ENCODE results near the gene RFX7. TPM values are rescaled to one million over a fixed set of nuclear protein-coding genes. Genes with fewer than 3 reads are reported as not detected.

Gene RFX7
- total RNA-seq, 1 donor from 2014 or later = 17.2 TPM

DNA sequence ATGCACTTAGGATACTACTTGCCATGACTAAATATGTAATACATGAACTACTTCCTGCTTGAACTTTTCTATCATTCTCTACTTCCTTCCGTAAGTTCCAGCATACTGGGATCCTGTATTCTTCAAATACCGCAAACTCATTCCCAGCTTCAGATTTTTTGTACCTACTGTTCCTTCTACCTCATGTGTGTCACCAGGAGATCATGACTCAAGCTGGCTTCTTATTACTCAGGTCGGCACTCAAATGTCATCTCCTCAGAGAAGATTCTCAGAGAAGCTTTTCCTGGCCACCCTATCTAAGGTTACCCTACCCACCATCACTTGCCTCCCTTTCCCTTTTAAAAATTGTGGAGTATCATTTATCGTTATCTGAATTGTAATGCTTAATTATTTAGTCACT, 66.7 kb downstream of the RFX7 start:
- Histone ChIP-seq H3K4me3 (no peak overlapping the region), H3K36me3 (peaks cover 15% of the 10 kb centered on the region), H3K27ac (no peak overlapping the region), H3K4me1 (no peaks in the 10 kb centered on the region), H3K27me3 (ENCODE audit: low read depth) (no peaks in the 10 kb centered on the region), H3K9me3 (no peaks in the 10 kb centered on the region)
- ATAC-seq (no peak), DNase-seq (no peak)
- intact Hi-C loops (cut with DNase I) = no loop called here
- no peak for TF ChIP-seq CTCF (IDR thresholded peaks at IDR 0.05)

DNA sequence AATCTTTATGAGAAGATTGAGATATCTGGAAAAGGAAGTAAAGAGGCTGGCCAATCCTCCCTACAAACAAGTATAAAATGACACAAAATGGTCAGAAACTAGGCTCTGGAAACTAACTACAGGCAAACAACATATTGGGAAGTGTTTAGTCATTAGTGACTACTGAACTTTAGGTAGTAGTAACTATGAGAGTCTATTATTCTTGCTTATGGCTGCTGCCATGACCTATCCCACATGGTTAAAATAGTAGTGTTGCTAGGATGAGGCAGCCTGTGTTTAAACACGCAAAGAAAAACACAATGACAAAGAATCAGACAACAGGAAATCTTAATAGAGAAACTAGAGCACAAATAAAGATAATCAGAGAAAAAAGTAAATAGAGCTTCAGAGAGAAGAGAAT, 67.9 kb downstream of the RFX7 start:
- no peaks in the 10 kb centered on the region for H3K9me3 ChIP-seq
- intact Hi-C loops (cut with DNase I) = no loop called here
- ATAC-seq = no peak
- H3K4me3 ChIP-seq = no peak overlapping the region
- H3K36me3 ChIP-seq = peaks cover 15% of the 10 kb centered on the region
- no peak overlapping the region for H3K27ac ChIP-seq
- no peaks in the 10 kb centered on the region for H3K27me3 ChIP-seq (ENCODE audit: low read depth)
- DNase-seq = no peak
- no peaks in the 10 kb centered on the region for H3K4me1 ChIP-seq
- TF ChIP-seq CTCF (IDR thresholded peaks at IDR 0.05) = no peak

GRCh38 chr15:56174649-56175048, 69.0 kb downstream of the RFX7 start:
- intact Hi-C loops (cut with DNase I) = no loop called here
- TF ChIP-seq CTCF (IDR thresholded peaks at IDR 0.05) = no peak
- ATAC-seq (no peak), DNase-seq (no peak)
- Histone ChIP-seq H3K4me1 (no peaks in the 10 kb centered on the region), H3K4me3 (no peak overlapping the region), H3K36me3 (peaks cover 15% of the 10 kb centered on the region), H3K9me3 (no peaks in the 10 kb centered on the region), H3K27me3 (ENCODE audit: low read depth) (no peaks in the 10 kb centered on the region), H3K27ac (no peak overlapping the region)

- intact Hi-C loops (cut with DNase I) = no loop called here
- no peak for ATAC-seq
- no peak for TF ChIP-seq CTCF (IDR thresholded peaks at IDR 0.05)
Measured at GRCh38 chr15:56168394-56168793, 75.3 kb downstream of the RFX7 start.

GRCh38 chr15:56165234-56165633, 78.4 kb downstream of the RFX7 start:
- intact Hi-C loops (cut with DNase I) = no loop called here
- H3K4me1 ChIP-seq = peaks cover 8% of the 10 kb centered on the region
- H3K27me3 ChIP-seq (ENCODE audit: low read depth) = no peaks in the 10 kb centered on the region
- ATAC-seq (no peak), DNase-seq (no peak)
- H3K36me3 ChIP-seq = no peaks in the 10 kb centered on the region
- H3K9me3 ChIP-seq = no peaks in the 10 kb centered on the region
- H3K27ac ChIP-seq = no peak overlapping the region
- no peak for TF ChIP-seq CTCF (IDR thresholded peaks at IDR 0.05)
- H3K4me3 ChIP-seq = no peak overlapping the region

More at GRCh38 chr15:56168394-56168793, 75.3 kb downstream of the RFX7 start:
- no peak for DNase-seq
- H3K4me1 ChIP-seq = no peaks in the 10 kb centered on the region
- no peak overlapping the region for H3K4me3 ChIP-seq
- peaks cover 11% of the 10 kb centered on the region for H3K36me3 ChIP-seq
- no peak overlapping the region for H3K27ac ChIP-seq
- no peaks in the 10 kb centered on the region for H3K27me3 ChIP-seq (ENCODE audit: low read depth)
- no peaks in the 10 kb centered on the region for H3K9me3 ChIP-seq

DNA sequence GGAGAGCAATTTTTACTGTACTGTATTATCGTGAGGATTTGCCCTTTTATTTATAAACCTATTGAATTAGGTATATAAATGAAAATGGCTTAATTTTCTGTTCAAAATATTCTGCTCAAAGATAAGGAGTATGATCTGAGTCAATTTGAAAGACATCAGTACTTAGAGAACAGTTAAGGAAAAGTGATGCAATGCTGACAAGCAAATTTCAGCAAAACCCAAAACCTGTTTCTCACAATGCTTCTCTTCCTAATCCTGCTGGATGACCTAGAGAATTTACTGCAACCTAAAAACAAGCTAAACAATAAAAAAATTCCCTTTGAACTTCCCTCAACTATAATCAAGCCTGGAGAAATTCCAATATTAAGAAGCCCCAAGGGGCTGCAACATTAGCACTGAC, 82.7 kb downstream of the RFX7 start:
- intact Hi-C loops (cut with DNase I) = no loop called here
- Histone ChIP-seq H3K36me3 (no peaks in the 10 kb centered on the region), H3K27me3 (ENCODE audit: low read depth) (no peaks in the 10 kb centered on the region), H3K9me3 (no peaks in the 10 kb centered on the region), H3K4me3 (no peak overlapping the region), H3K4me1 (peaks cover 8% of the 10 kb centered on the region), H3K27ac (no peak overlapping the region)
- DNase-seq = no peak
- ATAC-seq = no peak
- no peak for TF ChIP-seq CTCF (IDR thresholded peaks at IDR 0.05)

Data from lower lobe of right lung (tissue), 2 donors.